ENCODE data around the gene ARHGEF28.
A peak's percentile ranks its signal among the peaks of the same experiment; 100 is the strongest.

The ARHGEF28 gene

GRCh38 chr5:73625372-73625943 lies 538 bp upstream of the ARHGEF28 start:
- H3K4me3 ChIP-seq (ENCODE audit: low read length) = peak overlapping the region; percentile 52
- no peaks in the 10 kb centered on the region for H3K36me3 ChIP-seq (ENCODE audit: control insufficient read depth, low read depth, low read length)
- H3K9ac ChIP-seq (ENCODE audit: low read length) = no peak overlapping the region
- no peaks in the 10 kb centered on the region for H3K9me3 ChIP-seq (ENCODE audit: control insufficient read depth, low read depth, low read length)
- peaks cover 44% of the 10 kb centered on the region for H3K27me3 ChIP-seq (ENCODE audit: control insufficient read depth, insufficient read depth, low read length)
- H3K4me1 ChIP-seq (ENCODE audit: control insufficient read depth, low read depth, low read length) = peaks cover 3% of the 10 kb centered on the region
- H3K27ac ChIP-seq (ENCODE audit: low read length) = no peak overlapping the region

DNA sequence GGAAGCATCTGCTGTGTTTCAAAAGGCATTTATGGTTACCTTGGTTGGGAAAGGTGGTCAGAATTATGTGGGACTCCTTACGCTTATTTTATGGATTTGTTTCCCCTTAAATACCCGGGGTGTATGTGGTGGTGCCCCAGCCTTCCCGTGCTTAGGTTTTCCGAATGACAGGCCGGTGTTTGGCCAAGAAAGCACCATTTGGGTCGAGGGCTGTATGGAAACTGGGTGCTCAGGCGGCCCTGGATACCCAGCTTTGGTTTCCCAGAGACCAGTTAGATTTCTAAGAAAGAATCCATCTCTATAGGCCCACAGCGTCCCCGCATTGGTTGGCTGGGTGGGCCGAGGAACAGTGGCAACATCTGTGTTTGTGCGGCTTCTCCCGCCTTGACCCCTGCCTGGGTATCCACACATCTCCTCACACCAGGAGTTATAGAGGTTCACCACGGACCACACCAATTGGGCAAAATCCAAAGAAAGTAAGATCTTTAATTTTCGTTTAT lies 868 bp downstream of the ARHGEF28 start:
- Histone ChIP-seq H3K9ac (ENCODE audit: low read length) (no peak overlapping the region), H3K9me3 (ENCODE audit: control insufficient read depth, low read depth, low read length) (no peaks in the 10 kb centered on the region), H3K36me3 (ENCODE audit: control insufficient read depth, low read depth, low read length) (no peaks in the 10 kb centered on the region), H3K4me3 (ENCODE audit: low read length) (peak overlapping the region; percentile 72), H3K27me3 (ENCODE audit: control insufficient read depth, insufficient read depth, low read length) (peaks cover 44% of the 10 kb centered on the region), H3K27ac (ENCODE audit: low read length) (no peak overlapping the region), H3K4me1 (ENCODE audit: control insufficient read depth, low read depth, low read length) (peaks cover 3% of the 10 kb centered on the region)

- no peak overlapping the region for H3K4me3 ChIP-seq (ENCODE audit: low read length)
- H3K9ac ChIP-seq (ENCODE audit: low read length) = no peak overlapping the region
- H3K9me3 ChIP-seq (ENCODE audit: control insufficient read depth, low read depth, low read length) = no peaks in the 10 kb centered on the region
- H3K4me1 ChIP-seq (ENCODE audit: control insufficient read depth, low read depth, low read length) = no peaks in the 10 kb centered on the region
- H3K36me3 ChIP-seq (ENCODE audit: control insufficient read depth, low read depth, low read length) = no peaks in the 10 kb centered on the region
- no peak overlapping the region for H3K27ac ChIP-seq (ENCODE audit: low read length)
- H3K27me3 ChIP-seq (ENCODE audit: control insufficient read depth, insufficient read depth, low read length) = peaks cover 44% of the 10 kb centered on the region
These were observed 3.5 kb downstream of the ARHGEF28 start for GRCh38 chr5:73629456-73629855.

DNA sequence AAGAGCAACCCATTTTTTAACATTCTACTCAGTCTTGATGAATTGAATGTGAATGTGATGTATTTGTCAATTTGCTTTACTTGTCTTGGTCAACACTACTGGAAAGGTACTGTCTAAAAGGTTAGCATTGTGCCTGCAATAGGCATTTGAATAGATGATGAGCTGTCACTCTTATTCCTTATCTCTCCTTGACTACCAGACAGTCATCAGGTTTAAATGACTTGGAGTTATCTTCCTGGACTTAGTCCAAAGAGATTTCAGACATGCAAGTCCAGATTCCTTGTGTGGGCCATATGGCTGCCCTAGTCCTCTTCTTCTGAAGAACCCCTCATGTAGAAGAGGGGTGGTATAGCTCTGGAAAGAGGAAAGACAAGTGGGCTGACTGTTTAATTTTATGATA lies 4.8 kb downstream of the ARHGEF28 start:
- H3K36me3 ChIP-seq (ENCODE audit: control insufficient read depth, low read depth, low read length) = no peaks in the 10 kb centered on the region
- no peaks in the 10 kb centered on the region for H3K9me3 ChIP-seq (ENCODE audit: control insufficient read depth, low read depth, low read length)
- H3K4me1 ChIP-seq (ENCODE audit: control insufficient read depth, low read depth, low read length) = no peaks in the 10 kb centered on the region
- no peak overlapping the region for H3K9ac ChIP-seq (ENCODE audit: low read length)
- no peak overlapping the region for H3K4me3 ChIP-seq (ENCODE audit: low read length)
- H3K27me3 ChIP-seq (ENCODE audit: control insufficient read depth, insufficient read depth, low read length) = peaks cover 36% of the 10 kb centered on the region
- no peak overlapping the region for H3K27ac ChIP-seq (ENCODE audit: low read length)

DNA sequence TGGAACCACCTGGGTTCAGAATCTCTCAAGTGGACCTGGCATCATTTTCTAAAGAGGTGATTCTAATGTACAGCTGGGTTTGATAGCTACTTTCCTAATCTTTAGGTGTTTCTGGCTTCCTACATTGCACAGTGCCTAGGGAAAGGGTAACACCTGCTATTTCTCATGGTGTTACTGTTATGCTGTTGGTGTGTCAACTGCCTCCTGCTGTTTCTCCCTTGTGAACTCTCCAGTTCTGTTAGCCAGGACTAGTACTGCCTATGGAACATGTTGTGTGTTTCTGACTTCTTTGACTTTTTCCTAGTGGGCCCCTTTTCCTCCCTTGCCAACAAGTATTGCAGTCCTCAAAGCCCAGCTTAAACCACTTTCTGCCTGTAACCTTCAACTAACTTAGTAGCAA lies 5.5 kb downstream of the ARHGEF28 start:
- Histone ChIP-seq H3K27me3 (ENCODE audit: control insufficient read depth, insufficient read depth, low read length) (peaks cover 31% of the 10 kb centered on the region), H3K36me3 (ENCODE audit: control insufficient read depth, low read depth, low read length) (no peaks in the 10 kb centered on the region), H3K9ac (ENCODE audit: low read length) (no peak overlapping the region), H3K4me3 (ENCODE audit: low read length) (no peak overlapping the region), H3K27ac (ENCODE audit: low read length) (no peak overlapping the region), H3K9me3 (ENCODE audit: control insufficient read depth, low read depth, low read length) (no peaks in the 10 kb centered on the region), H3K4me1 (ENCODE audit: control insufficient read depth, low read depth, low read length) (no peaks in the 10 kb centered on the region)

- H3K27me3 ChIP-seq (ENCODE audit: control insufficient read depth, insufficient read depth, low read length) = peaks cover 16% of the 10 kb centered on the region
- H3K27ac ChIP-seq (ENCODE audit: low read length) = no peak overlapping the region
- no peak overlapping the region for H3K9ac ChIP-seq (ENCODE audit: low read length)
- H3K4me1 ChIP-seq (ENCODE audit: control insufficient read depth, low read depth, low read length) = no peaks in the 10 kb centered on the region
- no peaks in the 10 kb centered on the region for H3K9me3 ChIP-seq (ENCODE audit: control insufficient read depth, low read depth, low read length)
- no peaks in the 10 kb centered on the region for H3K36me3 ChIP-seq (ENCODE audit: control insufficient read depth, low read depth, low read length)
- no peak overlapping the region for H3K4me3 ChIP-seq (ENCODE audit: low read length)
These were observed 7.1 kb downstream of the ARHGEF28 start for GRCh38 chr5:73633060-73633459.

DNA sequence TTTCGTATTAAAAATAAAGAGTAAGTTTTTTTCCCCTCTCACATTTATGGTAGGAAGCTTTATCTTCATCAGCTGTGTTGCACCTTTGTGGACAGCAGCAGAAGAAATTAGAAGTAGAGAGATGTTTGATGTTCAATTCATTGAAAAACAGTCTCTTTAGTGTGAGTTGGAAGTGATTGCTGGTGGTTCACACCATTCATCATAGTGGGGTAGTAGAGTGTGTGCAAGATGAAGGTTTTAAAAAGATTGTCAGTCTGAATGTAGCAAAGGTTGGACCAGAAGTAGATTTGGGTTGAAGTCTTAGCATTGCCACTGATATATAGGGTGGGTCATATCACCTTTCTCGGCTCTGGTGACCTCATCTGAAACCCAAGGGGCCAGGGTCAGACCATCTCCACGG lies 10.4 kb downstream of the ARHGEF28 start:
- Histone ChIP-seq H3K36me3 (ENCODE audit: control insufficient read depth, low read depth, low read length) (no peaks in the 10 kb centered on the region), H3K9ac (ENCODE audit: low read length) (no peak overlapping the region), H3K4me1 (ENCODE audit: control insufficient read depth, low read depth, low read length) (no peaks in the 10 kb centered on the region), H3K27ac (ENCODE audit: low read length) (no peak overlapping the region), H3K27me3 (ENCODE audit: control insufficient read depth, insufficient read depth, low read length) (no peaks in the 10 kb centered on the region), H3K9me3 (ENCODE audit: control insufficient read depth, low read depth, low read length) (no peaks in the 10 kb centered on the region), H3K4me3 (ENCODE audit: low read length) (no peak overlapping the region)

- no peak overlapping the region for H3K27ac ChIP-seq (ENCODE audit: low read length)
- H3K27me3 ChIP-seq (ENCODE audit: control insufficient read depth, insufficient read depth, low read length) = no peaks in the 10 kb centered on the region
- H3K36me3 ChIP-seq (ENCODE audit: control insufficient read depth, low read depth, low read length) = no peaks in the 10 kb centered on the region
- peaks cover 7% of the 10 kb centered on the region for H3K4me1 ChIP-seq (ENCODE audit: control insufficient read depth, low read depth, low read length)
- no peaks in the 10 kb centered on the region for H3K9me3 ChIP-seq (ENCODE audit: control insufficient read depth, low read depth, low read length)
- no peak overlapping the region for H3K4me3 ChIP-seq (ENCODE audit: low read length)
- H3K9ac ChIP-seq (ENCODE audit: low read length) = no peak overlapping the region
These were observed 11.6 kb downstream of the ARHGEF28 start for GRCh38 chr5:73637565-73637964.

- Histone ChIP-seq H3K27me3 (ENCODE audit: control insufficient read depth, insufficient read depth, low read length) (no peaks in the 10 kb centered on the region), H3K27ac (ENCODE audit: low read length) (no peak overlapping the region), H3K36me3 (ENCODE audit: control insufficient read depth, low read depth, low read length) (no peaks in the 10 kb centered on the region), H3K4me1 (ENCODE audit: control insufficient read depth, low read depth, low read length) (peaks cover 7% of the 10 kb centered on the region), H3K4me3 (ENCODE audit: low read length) (no peak overlapping the region), H3K9ac (ENCODE audit: low read length) (no peak overlapping the region), H3K9me3 (ENCODE audit: control insufficient read depth, low read depth, low read length) (no peaks in the 10 kb centered on the region)
These were observed 12.5 kb downstream of the ARHGEF28 start for GRCh38 chr5:73638344-73639095.

- H3K27ac ChIP-seq (ENCODE audit: low read length) = no peak overlapping the region
- no peak overlapping the region for H3K9ac ChIP-seq (ENCODE audit: low read length)
- H3K4me1 ChIP-seq (ENCODE audit: control insufficient read depth, low read depth, low read length) = peaks cover 20% of the 10 kb centered on the region
- H3K36me3 ChIP-seq (ENCODE audit: control insufficient read depth, low read depth, low read length) = no peaks in the 10 kb centered on the region
- no peak overlapping the region for H3K4me3 ChIP-seq (ENCODE audit: low read length)
- no peaks in the 10 kb centered on the region for H3K27me3 ChIP-seq (ENCODE audit: control insufficient read depth, insufficient read depth, low read length)
- no peaks in the 10 kb centered on the region for H3K9me3 ChIP-seq (ENCODE audit: control insufficient read depth, low read depth, low read length)
These were observed 14.9 kb downstream of the ARHGEF28 start for GRCh38 chr5:73640861-73641320.

- Histone ChIP-seq H3K4me1 (ENCODE audit: control insufficient read depth, low read depth, low read length) (peaks cover 20% of the 10 kb centered on the region), H3K9me3 (ENCODE audit: control insufficient read depth, low read depth, low read length) (no peaks in the 10 kb centered on the region), H3K27ac (ENCODE audit: low read length) (no peak overlapping the region), H3K4me3 (ENCODE audit: low read length) (no peak overlapping the region), H3K36me3 (ENCODE audit: control insufficient read depth, low read depth, low read length) (no peaks in the 10 kb centered on the region), H3K9ac (ENCODE audit: low read length) (no peak overlapping the region), H3K27me3 (ENCODE audit: control insufficient read depth, insufficient read depth, low read length) (no peaks in the 10 kb centered on the region)
These were observed 15.8 kb downstream of the ARHGEF28 start for GRCh38 chr5:73641811-73642210.

GRCh38 chr5:73642344-73642743 lies 16.3 kb downstream of the ARHGEF28 start:
- Histone ChIP-seq H3K27me3 (ENCODE audit: control insufficient read depth, insufficient read depth, low read length) (no peaks in the 10 kb centered on the region), H3K9me3 (ENCODE audit: control insufficient read depth, low read depth, low read length) (no peaks in the 10 kb centered on the region), H3K9ac (ENCODE audit: low read length) (no peak overlapping the region), H3K27ac (ENCODE audit: low read length) (no peak overlapping the region), H3K36me3 (ENCODE audit: control insufficient read depth, low read depth, low read length) (no peaks in the 10 kb centered on the region), H3K4me3 (ENCODE audit: low read length) (no peak overlapping the region), H3K4me1 (ENCODE audit: control insufficient read depth, low read depth, low read length) (peaks cover 20% of the 10 kb centered on the region)

Measured in iPS-18a (cell line).